BE2C (cell line): ENCODE measurements around the gene ZMPSTE24.

Experiments
- DNase-seq: peaks from one replicate; pipeline ENCODE4 v3.0.0-alpha.2; 2020
- H3K27me3 ChIP-seq: fragments of 250-450 bp; sonication (Bioruptor Pico); 2 replicates; pipeline ENCODE4 v1.5.1; 2020; ENCODE audit warnings: mild to moderate bottlenecking
- H3K36me3 ChIP-seq: fragments of 250-450 bp; sonication (Bioruptor Pico); 2 replicates; pipeline ENCODE4 v1.5.1; 2020; ENCODE audit warnings: mild to moderate bottlenecking
- H3K4me1 ChIP-seq: fragments of 250-450 bp; sonication (Bioruptor Pico); 2 replicates; pipeline ENCODE4 v1.5.1; 2020
- H3K4me3 ChIP-seq: 2 replicates; pipeline ENCODE4 v1.5.1; 2011; ENCODE audit warnings: low read depth, low read length
- H3K9me3 ChIP-seq: fragments of 250-450 bp; sonication (Bioruptor Pico); 2 replicates; pipeline ENCODE4 v1.5.1; 2020
- CTCF ChIP-seq: IDR thresholded peaks from 2 replicates; pipeline ENCODE4 v1.5.1; 2012; ENCODE audit warnings: mild to moderate bottlenecking, low read depth, low read length

Gene ZMPSTE24

GRCh38 chr1:40309374-40310128, 51.5 kb downstream of the ZMPSTE24 start:
- H3K9me3 ChIP-seq = no peaks in the 10 kb centered on the region
- no peaks in the 10 kb centered on the region for H3K36me3 ChIP-seq
- H3K4me3 ChIP-seq = no peak overlapping the region
- H3K27me3 ChIP-seq = no peaks in the 10 kb centered on the region
- TF ChIP-seq CTCF = no peak
- DNase-seq = no peak
- H3K4me1 ChIP-seq = no peaks in the 10 kb centered on the region

- H3K4me1 ChIP-seq = no peaks in the 10 kb centered on the region
- H3K36me3 ChIP-seq = no peaks in the 10 kb centered on the region
- no peak overlapping the region for H3K4me3 ChIP-seq
- no peaks in the 10 kb centered on the region for H3K9me3 ChIP-seq
- DNase-seq = no peak
- no peaks in the 10 kb centered on the region for H3K27me3 ChIP-seq
- no peak for TF ChIP-seq CTCF
Measured at GRCh38 chr1:40310129-40310461, 52.1 kb downstream of the ZMPSTE24 start.

GRCh38 chr1:40310983-40311642, 53.1 kb downstream of the ZMPSTE24 start:
- Histone ChIP-seq H3K27me3 (peaks cover 5% of the 10 kb centered on the region; the same call in 1 of the 2 replicates), H3K9me3 (no peaks in the 10 kb centered on the region), H3K4me3 (no peak overlapping the region), H3K4me1 (no peaks in the 10 kb centered on the region), H3K36me3 (no peaks in the 10 kb centered on the region)
- no peak for DNase-seq
- no peak for TF ChIP-seq CTCF

- H3K4me3 ChIP-seq = no peak overlapping the region
- TF ChIP-seq CTCF = no peak
- H3K4me1 ChIP-seq = no peaks in the 10 kb centered on the region
Measured at GRCh38 chr1:40311692-40312091, 53.7 kb downstream of the ZMPSTE24 start.

GRCh38 chr1:40312238-40313205, 54.5 kb downstream of the ZMPSTE24 start:
- no peak for DNase-seq
- H3K36me3 ChIP-seq = no peaks in the 10 kb centered on the region
- no peak overlapping the region for H3K4me3 ChIP-seq
- TF ChIP-seq CTCF = no peak
- no peaks in the 10 kb centered on the region for H3K9me3 ChIP-seq
- H3K27me3 ChIP-seq = peaks cover 8% of the 10 kb centered on the region; the same call in 1 of the 2 replicates
- H3K4me1 ChIP-seq = no peaks in the 10 kb centered on the region

More at GRCh38 chr1:40311692-40312091, 53.7 kb downstream of the ZMPSTE24 start:
- DNase-seq = no peak
- Histone ChIP-seq H3K9me3 (no peaks in the 10 kb centered on the region), H3K27me3 (peaks cover 8% of the 10 kb centered on the region; the same call in 1 of the 2 replicates), H3K36me3 (no peaks in the 10 kb centered on the region)
